ENCODE results near the gene FTO.

FTO gene

GRCh38 chr16:53915452-53916160 lies 211.7 kb downstream of the FTO start:
- ATAC-seq (no peak), DNase-seq (no peak)
- Mint-ChIP-seq H3K4me3 (no peak overlapping the region), H3K27me3 (no peaks in the 10 kb centered on the region), H3K4me1 (peaks cover 33% of the 10 kb centered on the region), H3K9me3 (no peaks in the 10 kb centered on the region), H3K27ac (no peak overlapping the region)

- H3K4me1 Mint-ChIP-seq = peaks cover 16% of the 10 kb centered on the region
- no peaks in the 10 kb centered on the region for H3K9me3 Mint-ChIP-seq
- H3K27me3 Mint-ChIP-seq = no peaks in the 10 kb centered on the region
- DNase-seq (no peak), ATAC-seq (no peak)
- no peak overlapping the region for H3K27ac Mint-ChIP-seq
- H3K4me3 Mint-ChIP-seq = no peak overlapping the region
Measured at GRCh38 chr16:53920988-53921387, 217.0 kb downstream of the FTO start.

- peaks cover 16% of the 10 kb centered on the region for H3K4me1 Mint-ChIP-seq
- H3K9me3 Mint-ChIP-seq = no peaks in the 10 kb centered on the region
- ATAC-seq (peak; percentile 69), DNase-seq (no peak)
- no peak overlapping the region for H3K27ac Mint-ChIP-seq
- H3K4me3 Mint-ChIP-seq = no peak overlapping the region
- H3K27me3 Mint-ChIP-seq = no peaks in the 10 kb centered on the region
Measured at GRCh38 chr16:53922067-53922806, 218.3 kb downstream of the FTO start.

- Mint-ChIP-seq H3K4me3 (peak overlapping the region in 1 of 2 donors; percentile 3), H3K9me3 (no peaks in the 10 kb centered on the region), H3K27ac (no peak overlapping the region), H3K4me1 (peaks cover 16% of the 10 kb centered on the region), H3K27me3 (no peaks in the 10 kb centered on the region)
- no peak for DNase-seq
- peak; percentile 35 for ATAC-seq
Measured at GRCh38 chr16:53922807-53923571, 219.0 kb downstream of the FTO start.

- Mint-ChIP-seq H3K4me3 (no peak overlapping the region), H3K27ac (no peak overlapping the region)
- DNase-seq = no peak
Measured at GRCh38 chr16:53924331-53925106, 220.6 kb downstream of the FTO start.

GRCh38 chr16:53925107-53925410 lies 221.1 kb downstream of the FTO start:
- no peak overlapping the region for H3K4me3 Mint-ChIP-seq
- H3K27ac Mint-ChIP-seq = no peak overlapping the region
- no peaks in the 10 kb centered on the region for H3K9me3 Mint-ChIP-seq
- H3K27me3 Mint-ChIP-seq = no peaks in the 10 kb centered on the region
- no peak for DNase-seq
- no peak for ATAC-seq
- peaks cover 16% of the 10 kb centered on the region for H3K4me1 Mint-ChIP-seq

More at GRCh38 chr16:53924331-53925106, 220.6 kb downstream of the FTO start:
- ATAC-seq = no peak
- Mint-ChIP-seq H3K27me3 (no peaks in the 10 kb centered on the region), H3K4me1 (peaks cover 16% of the 10 kb centered on the region), H3K9me3 (no peaks in the 10 kb centered on the region)

GRCh38 chr16:53925526-53925925 lies 221.6 kb downstream of the FTO start:
- peaks cover 16% of the 10 kb centered on the region for H3K4me1 Mint-ChIP-seq
- ATAC-seq (no peak), DNase-seq (no peak)
- no peaks in the 10 kb centered on the region for H3K27me3 Mint-ChIP-seq
- no peak overlapping the region for H3K27ac Mint-ChIP-seq
- no peak overlapping the region for H3K4me3 Mint-ChIP-seq
- no peaks in the 10 kb centered on the region for H3K9me3 Mint-ChIP-seq

GRCh38 chr16:53926209-53926608 lies 222.3 kb downstream of the FTO start:
- no peak for ATAC-seq
- Mint-ChIP-seq H3K27me3 (no peaks in the 10 kb centered on the region), H3K27ac (no peak overlapping the region)

GRCh38 chr16:53932975-53933374 lies 229.0 kb downstream of the FTO start:
- no peaks in the 10 kb centered on the region for H3K4me1 Mint-ChIP-seq
- H3K27ac Mint-ChIP-seq = peak overlapping the region in 1 of 2 donors; percentile 30
- no peaks in the 10 kb centered on the region for H3K27me3 Mint-ChIP-seq
- no peaks in the 10 kb centered on the region for H3K9me3 Mint-ChIP-seq
- DNase-seq (no peak), ATAC-seq (no peak)
- no peak overlapping the region for H3K4me3 Mint-ChIP-seq

More at GRCh38 chr16:53926209-53926608, 222.3 kb downstream of the FTO start:
- Mint-ChIP-seq H3K4me3 (no peak overlapping the region), H3K9me3 (no peaks in the 10 kb centered on the region), H3K4me1 (peaks cover 16% of the 10 kb centered on the region)
- DNase-seq = no peak

- H3K4me1 Mint-ChIP-seq = no peaks in the 10 kb centered on the region
- H3K4me3 Mint-ChIP-seq = no peak overlapping the region
- no peaks in the 10 kb centered on the region for H3K27me3 Mint-ChIP-seq
- DNase-seq (no peak), ATAC-seq (no peak)
- no peak overlapping the region for H3K27ac Mint-ChIP-seq
- peaks cover 0 to 4% of the 10 kb centered on the region in 2 donors for H3K9me3 Mint-ChIP-seq
Measured at GRCh38 chr16:53933407-53933806, 229.5 kb downstream of the FTO start.

GRCh38 chr16:53936052-53936451 lies 232.1 kb downstream of the FTO start:
- H3K4me1 Mint-ChIP-seq = no peaks in the 10 kb centered on the region
- H3K27me3 Mint-ChIP-seq = no peaks in the 10 kb centered on the region
- H3K9me3 Mint-ChIP-seq = peaks cover 0 to 7% of the 10 kb centered on the region in 2 donors
- no peak overlapping the region for H3K27ac Mint-ChIP-seq
- no peak for DNase-seq
- ATAC-seq = no peak
- no peak overlapping the region for H3K4me3 Mint-ChIP-seq

GRCh38 chr16:53936529-53936928 lies 232.6 kb downstream of the FTO start:
- no peak for ATAC-seq

GRCh38 chr16:53937161-53937880 lies 233.4 kb downstream of the FTO start:
- Mint-ChIP-seq H3K9me3 (peaks cover 0 to 7% of the 10 kb centered on the region in 2 donors), H3K27ac (no peak overlapping the region), H3K27me3 (no peaks in the 10 kb centered on the region), H3K4me1 (no peaks in the 10 kb centered on the region), H3K4me3 (no peak overlapping the region)
- ATAC-seq (no peak), DNase-seq (no peak)

More at GRCh38 chr16:53936529-53936928, 232.6 kb downstream of the FTO start:
- no peak overlapping the region for H3K4me3 Mint-ChIP-seq
- no peaks in the 10 kb centered on the region for H3K4me1 Mint-ChIP-seq
- peaks cover 0 to 7% of the 10 kb centered on the region in 2 donors for H3K9me3 Mint-ChIP-seq
- DNase-seq = no peak
- H3K27me3 Mint-ChIP-seq = no peaks in the 10 kb centered on the region
- H3K27ac Mint-ChIP-seq = no peak overlapping the region

GRCh38 chr16:53944025-53944424 lies 240.1 kb downstream of the FTO start:
- no peak for ATAC-seq
- peaks cover 6% of the 10 kb centered on the region for H3K4me1 Mint-ChIP-seq
- no peaks in the 10 kb centered on the region for H3K9me3 Mint-ChIP-seq
- no peak for DNase-seq
- no peaks in the 10 kb centered on the region for H3K27me3 Mint-ChIP-seq
- no peak overlapping the region for H3K4me3 Mint-ChIP-seq
- H3K27ac Mint-ChIP-seq = no peak overlapping the region

- peaks cover 6% of the 10 kb centered on the region for H3K4me1 Mint-ChIP-seq
- H3K4me3 Mint-ChIP-seq = no peak overlapping the region
- ATAC-seq (no peak), DNase-seq (peak in 1 of 2 donors; percentile 4)
- no peaks in the 10 kb centered on the region for H3K9me3 Mint-ChIP-seq
- H3K27ac Mint-ChIP-seq = no peak overlapping the region
- no peaks in the 10 kb centered on the region for H3K27me3 Mint-ChIP-seq
Measured at GRCh38 chr16:53945996-53946395, 242.0 kb downstream of the FTO start.
